ENCODE measurements around the gene HLCS. TPM values are rescaled to one million over a fixed set of nuclear protein-coding genes. Genes with fewer than 3 reads are reported as not detected.

HLCS gene
- total RNA-seq, 1 experiment from 2014 or later = 12.7 TPM

DNA sequence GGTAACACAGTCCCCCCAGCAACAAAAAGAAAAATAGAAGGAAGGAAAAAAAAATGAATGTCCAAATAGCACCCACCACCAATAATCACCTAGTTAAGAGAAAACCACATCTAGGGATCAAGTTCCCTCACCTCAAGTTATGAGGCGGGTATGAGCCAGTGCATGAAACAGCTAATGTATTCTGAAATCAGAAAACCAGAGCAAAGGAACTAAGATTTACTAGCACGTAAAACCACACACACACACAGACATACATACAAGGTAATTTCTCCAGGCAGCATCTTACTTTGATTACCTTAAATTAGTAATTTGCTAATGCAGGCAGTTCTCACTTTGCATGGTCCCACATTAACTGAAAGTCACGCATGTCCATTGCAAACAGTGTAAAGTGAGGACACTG is 109.8 kb downstream of the HLCS start:
- H4K20me1 ChIP-seq (ENCODE audit: control insufficient read depth, insufficient read depth, insufficient read length) = no peaks in the 10 kb centered on the region
- H3K9me3 ChIP-seq (ENCODE audit: control insufficient read depth, low read depth, low read length) = no peaks in the 10 kb centered on the region
- peaks cover 15 to 19% of the 10 kb centered on the region in 2 experiments for H3K4me1 Mint-ChIP-seq
- H2BK120ac ChIP-seq (ENCODE audit: low read depth, low read length, poor library complexity, severe bottlenecking) = no peak overlapping the region
- no peak overlapping the region for H3K18ac ChIP-seq (ENCODE audit: insufficient read length, low read depth, low read length)
- peaks cover 2% of the 10 kb centered on the region for H3K23me2 ChIP-seq (ENCODE audit: insufficient read length, low read depth, low read length, poor library complexity, severe bottlenecking)
- H3T11ph ChIP-seq (ENCODE audit: low read length) = no peak overlapping the region
- no peaks in the 10 kb centered on the region for H3K9me3 Mint-ChIP-seq
- H2AK5ac ChIP-seq (ENCODE audit: insufficient read length, low read length) = no peak overlapping the region
- no peak overlapping the region for H3K23ac ChIP-seq (ENCODE audit: insufficient read length, low read depth, low read length)
- H3K4me3 Mint-ChIP-seq = no peak overlapping the region
- H2AFZ ChIP-seq (ENCODE audit: low read length) = no peak overlapping the region
- no peaks in the 10 kb centered on the region for H3K27me3 ChIP-seq (ENCODE audit: insufficient read depth, low read length)
- H3K4me1 ChIP-seq (ENCODE audit: insufficient read depth, low read length) = no peaks in the 10 kb centered on the region
- H4K91ac ChIP-seq (ENCODE audit: insufficient read length, low read depth, low read length) = no peak overlapping the region
- H3K14ac ChIP-seq (ENCODE audit: insufficient read depth, low read length) = no peak overlapping the region
- no peak for DNase-seq
- H4K8ac ChIP-seq (replicated peaks; ENCODE audit: insufficient read length, low read depth, low read length) = no peak overlapping the region
- no peaks in the 10 kb centered on the region for H3K36me3 Mint-ChIP-seq (ENCODE audit: insufficient read depth in 1 of 3, low read depth in 3 of 3)
- TF ChIP-seq, protein P1, sequence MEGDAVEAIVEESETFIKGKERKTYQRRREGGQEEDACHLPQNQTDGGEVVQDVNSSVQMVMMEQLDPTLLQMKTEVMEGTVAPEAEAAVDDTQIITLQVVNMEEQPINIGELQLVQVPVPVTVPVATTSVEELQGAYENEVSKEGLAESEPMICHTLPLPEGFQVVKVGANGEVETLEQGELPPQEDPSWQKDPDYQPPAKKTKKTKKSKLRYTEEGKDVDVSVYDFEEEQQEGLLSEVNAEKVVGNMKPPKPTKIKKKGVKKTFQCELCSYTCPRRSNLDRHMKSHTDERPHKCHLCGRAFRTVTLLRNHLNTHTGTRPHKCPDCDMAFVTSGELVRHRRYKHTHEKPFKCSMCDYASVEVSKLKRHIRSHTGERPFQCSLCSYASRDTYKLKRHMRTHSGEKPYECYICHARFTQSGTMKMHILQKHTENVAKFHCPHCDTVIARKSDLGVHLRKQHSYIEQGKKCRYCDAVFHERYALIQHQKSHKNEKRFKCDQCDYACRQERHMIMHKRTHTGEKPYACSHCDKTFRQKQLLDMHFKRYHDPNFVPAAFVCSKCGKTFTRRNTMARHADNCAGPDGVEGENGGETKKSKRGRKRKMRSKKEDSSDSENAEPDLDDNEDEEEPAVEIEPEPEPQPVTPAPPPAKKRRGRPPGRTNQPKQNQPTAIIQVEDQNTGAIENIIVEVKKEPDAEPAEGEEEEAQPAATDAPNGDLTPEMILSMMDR (conservative IDR thresholded peaks at IDR 0.05) = no peak
- H3K56ac ChIP-seq (ENCODE audit: insufficient read length, low read depth, low read length) = no peak overlapping the region
- H3K79me2 ChIP-seq (ENCODE audit: insufficient read depth, low read length) = no peaks in the 10 kb centered on the region
- H4K5ac ChIP-seq (ENCODE audit: insufficient read length, low read depth, low read length) = no peak overlapping the region
- H3K27me3 Mint-ChIP-seq (ENCODE audit: low read depth) = peaks cover 1% of the 10 kb centered on the region; the same call in 1 of the 2 replicates
- H3K27ac ChIP-seq (ENCODE audit: insufficient read length, low read depth, low read length) = no peak overlapping the region
- WGBS (ENCODE audit: extremely low coverage, insufficient read length, low lambda C conversion rate) = no CpG with 5 or more reads among the region's 3 CpGs
- no peaks in the 10 kb centered on the region for H3K79me1 ChIP-seq (ENCODE audit: insufficient read depth, low read depth, low read length, poor library complexity, severe bottlenecking)
- H3K9ac ChIP-seq (ENCODE audit: extremely low read depth, insufficient read length, low read length) = no peak overlapping the region
- no peak overlapping the region for H3K4me2 ChIP-seq (ENCODE audit: insufficient read depth, insufficient read length, low read length)
- no peak overlapping the region for H2BK12ac ChIP-seq (ENCODE audit: insufficient read length, low read depth, low read length)
- H3K4ac ChIP-seq (ENCODE audit: low read depth, low read length) = no peak overlapping the region
- no peak overlapping the region for H2BK5ac ChIP-seq (ENCODE audit: insufficient read length, low read length)
- no peak overlapping the region for H3K27ac Mint-ChIP-seq
- no peak overlapping the region for H2BK15ac ChIP-seq (ENCODE audit: low read depth, low read length)
- H2BK20ac ChIP-seq (ENCODE audit: low read depth, low read length, poor library complexity, severe bottlenecking) = no peak overlapping the region

Data from H9 (cell line).